Gastrocnemius medialis (tissue), 4 donors: ENCODE results near the gene AKAP11.

Source experiments
- POLR2A ChIP-seq, 2 donors: fragments of 450-650 bp; IDR thresholded peaks; one replicate each; pipeline ENCODE4 v1.6.1; 2017; ENCODE audit warnings: antibody characterized with exemption in 2 of 2, mild to moderate bottlenecking in 2 of 2, moderate library complexity in 2 of 2
- TF ChIP-seq, protein P1 (sequence below), 5 experiments: fragments of 450-650 bp in 3 of 5; fragments of 200-600 bp in 2 of 5; sonication (generic) in 2 of 5; IDR thresholded peaks in 4 of 5; conservative IDR thresholded peaks in 1 of 5; 1 replicate in 4 of 5; 2 replicates in 1 of 5; pipeline ENCODE4 v1.5.1; 2016 to 2019; ENCODE audit warnings: antibody characterized with exemption in 5 of 5, mild to moderate bottlenecking in 3 of 5, moderate library complexity in 3 of 5

DNA sequence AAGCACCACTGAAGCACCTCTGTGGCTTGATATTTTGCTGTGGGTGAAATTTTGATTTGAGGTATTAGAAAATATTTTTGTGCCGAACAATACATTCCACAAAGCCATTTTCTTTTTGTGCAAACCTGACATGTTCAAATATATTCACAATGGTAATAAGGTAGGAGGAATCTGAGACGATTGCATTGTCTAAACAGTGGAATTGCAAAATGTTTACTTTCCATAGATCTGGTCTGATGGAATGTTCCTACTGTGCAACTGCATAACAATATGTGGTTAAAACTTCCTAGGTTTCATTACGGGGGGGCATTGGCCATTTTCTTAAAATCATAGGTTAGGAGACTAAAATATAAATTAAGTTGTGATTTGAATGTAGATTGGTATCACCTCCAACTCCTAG is 42.7 kb upstream of the AKAP11 start:
- TF ChIP-seq, protein P1, sequence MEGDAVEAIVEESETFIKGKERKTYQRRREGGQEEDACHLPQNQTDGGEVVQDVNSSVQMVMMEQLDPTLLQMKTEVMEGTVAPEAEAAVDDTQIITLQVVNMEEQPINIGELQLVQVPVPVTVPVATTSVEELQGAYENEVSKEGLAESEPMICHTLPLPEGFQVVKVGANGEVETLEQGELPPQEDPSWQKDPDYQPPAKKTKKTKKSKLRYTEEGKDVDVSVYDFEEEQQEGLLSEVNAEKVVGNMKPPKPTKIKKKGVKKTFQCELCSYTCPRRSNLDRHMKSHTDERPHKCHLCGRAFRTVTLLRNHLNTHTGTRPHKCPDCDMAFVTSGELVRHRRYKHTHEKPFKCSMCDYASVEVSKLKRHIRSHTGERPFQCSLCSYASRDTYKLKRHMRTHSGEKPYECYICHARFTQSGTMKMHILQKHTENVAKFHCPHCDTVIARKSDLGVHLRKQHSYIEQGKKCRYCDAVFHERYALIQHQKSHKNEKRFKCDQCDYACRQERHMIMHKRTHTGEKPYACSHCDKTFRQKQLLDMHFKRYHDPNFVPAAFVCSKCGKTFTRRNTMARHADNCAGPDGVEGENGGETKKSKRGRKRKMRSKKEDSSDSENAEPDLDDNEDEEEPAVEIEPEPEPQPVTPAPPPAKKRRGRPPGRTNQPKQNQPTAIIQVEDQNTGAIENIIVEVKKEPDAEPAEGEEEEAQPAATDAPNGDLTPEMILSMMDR (IDR thresholded peaks at IDR 0.05 in 4 of 5, conservative IDR thresholded peaks at IDR 0.05 in 1 of 5): no peak
- no peak for TF ChIP-seq POLR2A (IDR thresholded peaks at IDR 0.05)
